DOHH2 (cell line): ENCODE measurements around the gene SDC4.

Source experiments
- H3F3A ChIP-seq: fragments of 200-600 bp; sonication (generic), shearing (Covaris generic); 2 replicates; pipeline ENCODE4 v1.6.0; 2016; ENCODE audit warnings: antibody characterized with exemption, mild to moderate bottlenecking; ENCODE audit not compliant: control insufficient read depth, insufficient read depth
- H3K27ac ChIP-seq: fragments of 200-600 bp; sonication (generic); 2 replicates; pipeline ENCODE4 v1.5.1; 2014; ENCODE audit warnings: low read depth, mild to moderate bottlenecking, low read length, moderate library complexity
- H3K27me3 ChIP-seq: fragments of 200-600 bp; sonication (generic); 2 replicates; pipeline ENCODE4 v1.6.1; 2014; ENCODE audit warnings: mild to moderate bottlenecking, low read length, mixed read lengths; ENCODE audit not compliant: control insufficient read depth
- H3K36me3 ChIP-seq: fragments of 200-600 bp; sonication (generic); 2 replicates; pipeline ENCODE4 v1.6.1; 2014; ENCODE audit warnings: mild to moderate bottlenecking, low read length, moderate library complexity, mixed read lengths; ENCODE audit not compliant: control insufficient read depth
- H3K4me1 ChIP-seq: fragments of 200-600 bp; sonication (generic); 2 replicates; pipeline ENCODE4 v1.6.1; 2014; ENCODE audit warnings: mild to moderate bottlenecking, low read length, mixed read lengths; ENCODE audit not compliant: control insufficient read depth
- H3K4me2 ChIP-seq: fragments of 200-600 bp; sonication (generic); 2 replicates; pipeline ENCODE4 v1.6.0; 2014; ENCODE audit warnings: mild to moderate bottlenecking, low read length, moderate library complexity
- H3K4me3 ChIP-seq: fragments of 200-600 bp; sonication (generic); 2 replicates; pipeline ENCODE4 v1.5.1; 2014; ENCODE audit warnings: mild to moderate bottlenecking, low read length, mixed read lengths
- H3K79me2 ChIP-seq: fragments of 200-600 bp; sonication (generic); 2 replicates; pipeline ENCODE4 v1.6.1; 2014; ENCODE audit warnings: mild to moderate bottlenecking, low read length, mixed read lengths; ENCODE audit not compliant: control insufficient read depth
- H3K9me2 ChIP-seq: fragments of 200-600 bp; sonication (generic); replicated peaks from 2 replicates; pipeline ENCODE4 v1.6.1; 2014; ENCODE audit warnings: mild to moderate bottlenecking, low read length, mixed read lengths; ENCODE audit not compliant: control insufficient read depth
- H3K9me3 ChIP-seq: fragments of 200-600 bp; sonication (generic); 2 replicates; pipeline ENCODE4 v1.6.1; 2014; ENCODE audit warnings: antibody characterized with exemption, low read length, mixed read lengths; ENCODE audit not compliant: control insufficient read depth, insufficient read depth
- H4K20me1 ChIP-seq: fragments of 200-600 bp; sonication (generic); 2 replicates; pipeline ENCODE4 v1.6.0; 2014; ENCODE audit warnings: low read depth, mild to moderate bottlenecking, antibody characterized with exemption, low read length, moderate library complexity; ENCODE audit not compliant: control insufficient read depth, insufficient read depth
- EZH2phosphoT487 ChIP-seq: fragments of 200-600 bp; sonication (generic); IDR thresholded peaks from 2 replicates; pipeline ENCODE4 v1.6.1; 2017; ENCODE audit warnings: borderline replicate concordance, mild to moderate bottlenecking, antibody characterized with exemption, low read length, moderate library complexity, mixed read lengths
- TF ChIP-seq, protein P1 (sequence below): fragments of 200-600 bp; sonication (generic); IDR thresholded peaks from one replicate; pipeline ENCODE4 v1.5.1; 2014; ENCODE audit warnings: antibody characterized with exemption, mild to moderate bottlenecking, low read depth, low read length; ENCODE audit not compliant: poor library complexity, severe bottlenecking

Gene SDC4

DNA sequence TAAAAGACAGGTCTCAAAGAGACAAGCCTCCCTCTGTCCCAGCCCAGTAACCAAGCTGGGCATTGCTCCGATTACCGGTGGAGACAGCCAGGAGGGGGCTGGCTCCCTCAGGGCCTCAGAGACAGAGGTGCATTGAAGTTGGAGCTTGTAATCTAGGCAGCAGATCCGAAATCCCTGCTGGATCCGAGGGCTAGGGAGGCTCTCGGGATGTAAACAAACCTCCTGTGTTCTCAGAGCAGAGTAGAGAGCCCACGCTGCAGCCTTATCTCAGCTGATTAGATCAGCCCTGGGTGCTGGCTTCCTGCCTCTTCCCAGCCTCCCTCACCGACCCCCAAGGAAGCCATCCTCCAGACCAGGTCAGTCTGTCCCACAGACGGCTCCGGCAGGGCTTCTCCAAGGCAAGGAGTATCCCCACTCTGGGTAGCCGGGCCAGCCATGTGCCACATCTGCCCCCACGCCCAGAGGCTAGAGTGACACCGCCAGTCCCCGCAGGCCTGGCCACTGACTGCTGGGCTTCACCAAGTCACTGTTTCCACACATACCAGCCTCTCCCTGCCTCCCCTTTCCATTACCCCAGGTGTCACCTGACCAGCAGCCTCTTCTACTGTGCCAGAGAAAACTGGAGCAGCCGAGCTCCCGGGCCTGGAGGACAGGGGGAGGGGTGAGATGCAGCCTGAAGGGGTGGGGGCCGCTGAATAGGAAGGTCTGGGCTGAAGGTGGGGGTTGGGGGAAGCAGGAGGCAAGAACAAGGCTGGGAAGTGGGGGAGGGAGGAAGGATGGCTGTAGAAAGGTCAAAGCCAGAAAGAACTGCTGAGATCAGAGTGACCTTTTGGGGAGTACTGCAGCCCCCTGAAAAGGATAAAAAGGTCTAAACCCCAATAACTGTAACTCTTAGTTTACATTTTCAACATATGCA, 6.0 kb downstream of the SDC4 start:
- H3K4me3 ChIP-seq: no peak overlapping the region
- H3K79me2 ChIP-seq: no peaks in the 10 kb centered on the region
- no peaks in the 10 kb centered on the region for H3F3A ChIP-seq
- no peaks in the 10 kb centered on the region for H3K9me3 ChIP-seq
- H3K4me1 ChIP-seq: no peaks in the 10 kb centered on the region
- no peak overlapping the region for H3K27ac ChIP-seq
- TF ChIP-seq, protein P1, sequence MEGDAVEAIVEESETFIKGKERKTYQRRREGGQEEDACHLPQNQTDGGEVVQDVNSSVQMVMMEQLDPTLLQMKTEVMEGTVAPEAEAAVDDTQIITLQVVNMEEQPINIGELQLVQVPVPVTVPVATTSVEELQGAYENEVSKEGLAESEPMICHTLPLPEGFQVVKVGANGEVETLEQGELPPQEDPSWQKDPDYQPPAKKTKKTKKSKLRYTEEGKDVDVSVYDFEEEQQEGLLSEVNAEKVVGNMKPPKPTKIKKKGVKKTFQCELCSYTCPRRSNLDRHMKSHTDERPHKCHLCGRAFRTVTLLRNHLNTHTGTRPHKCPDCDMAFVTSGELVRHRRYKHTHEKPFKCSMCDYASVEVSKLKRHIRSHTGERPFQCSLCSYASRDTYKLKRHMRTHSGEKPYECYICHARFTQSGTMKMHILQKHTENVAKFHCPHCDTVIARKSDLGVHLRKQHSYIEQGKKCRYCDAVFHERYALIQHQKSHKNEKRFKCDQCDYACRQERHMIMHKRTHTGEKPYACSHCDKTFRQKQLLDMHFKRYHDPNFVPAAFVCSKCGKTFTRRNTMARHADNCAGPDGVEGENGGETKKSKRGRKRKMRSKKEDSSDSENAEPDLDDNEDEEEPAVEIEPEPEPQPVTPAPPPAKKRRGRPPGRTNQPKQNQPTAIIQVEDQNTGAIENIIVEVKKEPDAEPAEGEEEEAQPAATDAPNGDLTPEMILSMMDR: no peak
- TF ChIP-seq EZH2phosphoT487: no peak
- H3K27me3 ChIP-seq: peaks cover 61% of the 10 kb centered on the region
- no peaks in the 10 kb centered on the region for H3K9me2 ChIP-seq
- no peak overlapping the region for H3K4me2 ChIP-seq
- H3K36me3 ChIP-seq: no peaks in the 10 kb centered on the region
- H4K20me1 ChIP-seq: no peaks in the 10 kb centered on the region

- TF ChIP-seq, protein P1: no peak
- TF ChIP-seq EZH2phosphoT487: no peak
- Histone ChIP-seq H3K9me3 (no peaks in the 10 kb centered on the region), H3K27ac (no peak overlapping the region), H3K36me3 (no peaks in the 10 kb centered on the region), H3K4me2 (no peak overlapping the region), H3F3A (no peaks in the 10 kb centered on the region), H3K4me1 (no peaks in the 10 kb centered on the region), H3K9me2 (no peaks in the 10 kb centered on the region), H3K79me2 (no peaks in the 10 kb centered on the region), H3K4me3 (no peak overlapping the region), H3K27me3 (peaks cover 55% of the 10 kb centered on the region), H4K20me1 (no peaks in the 10 kb centered on the region)
Measured at GRCh38 chr20:45341579-45341938, 6.7 kb downstream of the SDC4 start.

- H3K4me1 ChIP-seq: no peaks in the 10 kb centered on the region
- H3K27me3 ChIP-seq: peaks cover 49% of the 10 kb centered on the region
- H3K79me2 ChIP-seq: no peaks in the 10 kb centered on the region
- no peaks in the 10 kb centered on the region for H3K9me2 ChIP-seq
- H3F3A ChIP-seq: no peaks in the 10 kb centered on the region
- H3K4me2 ChIP-seq: no peak overlapping the region
- H3K4me3 ChIP-seq: no peak overlapping the region
- no peak for TF ChIP-seq EZH2phosphoT487
- TF ChIP-seq, protein P1: no peak
- no peaks in the 10 kb centered on the region for H3K9me3 ChIP-seq
- H4K20me1 ChIP-seq: no peaks in the 10 kb centered on the region
- H3K36me3 ChIP-seq: no peaks in the 10 kb centered on the region
- no peak overlapping the region for H3K27ac ChIP-seq
Measured at GRCh38 chr20:45340951-45341350, 7.3 kb downstream of the SDC4 start.
